Bronchial epithelial cell (primary cell): ENCODE measurements around the gene FOXO3. TPM values are rescaled to one million over a fixed set of nuclear protein-coding genes. Genes with fewer than 3 reads are reported as not detected.

Source experiments
- DNase-seq: peaks from one replicate; pipeline ENCODE4 v3.0.0-alpha.2; 2010; ENCODE audit warnings: low read depth
- FAIRE-seq: peaks from 2 replicates; lab custom pipeline; 2011; peaks lifted over from hg19 to GRCh38; lab: Jason Lieb, UNC
- H3K27me3 ChIP-seq: 2 replicates; pipeline ENCODE4 v1.5.1; 2011; ENCODE audit warnings: low read length; ENCODE audit not compliant: control insufficient read depth, insufficient read depth
- H3K36me3 ChIP-seq: 2 replicates; pipeline ENCODE4 v1.5.1; 2011; ENCODE audit warnings: low read length; ENCODE audit not compliant: control insufficient read depth, insufficient read depth
- H3K4me3 ChIP-seq: 2 replicates; pipeline ENCODE4 v1.5.1; 2011; ENCODE audit warnings: mild to moderate bottlenecking, low read depth, low read length, control low read depth
- CTCF ChIP-seq: IDR thresholded peaks from 2 replicates; pipeline ENCODE4 v1.5.1; 2011; ENCODE audit warnings: mild to moderate bottlenecking, moderate library complexity, low read length, control low read depth, inconsistent platforms; ENCODE audit not compliant: insufficient read depth, severe bottlenecking
- total RNA-seq: library from RNA; depleted of rRNA; stranded (reverse); fragments of >200 nt; gene quantifications from 2 replicates; pipeline ENCODE4 v1.2.1, GENCODE V29; 2014

The FOXO3 gene
- total RNA-seq, 1 donor from 2014 or later, result 28.7 TPM

- Histone ChIP-seq H3K4me3 (no peak overlapping the region), H3K36me3 (peaks cover 2% of the 10 kb centered on the region), H3K27me3 (no peaks in the 10 kb centered on the region)
- FAIRE-seq (no peak), DNase-seq (no peak)
- no peak for TF ChIP-seq CTCF
These were observed 19.9 kb downstream of the FOXO3 start for GRCh38 chr6:108580646-108581045.

- TF ChIP-seq CTCF, result no peak
- peak; percentile 77 for DNase-seq
- no peak for FAIRE-seq
- no peaks in the 10 kb centered on the region for H3K27me3 ChIP-seq
- H3K4me3 ChIP-seq, result no peak overlapping the region
- peaks cover 2% of the 10 kb centered on the region for H3K36me3 ChIP-seq
These were observed 20.7 kb downstream of the FOXO3 start for GRCh38 chr6:108581237-108581931.

GRCh38 chr6:108581932-108582475 is 21.3 kb downstream of the FOXO3 start:
- Histone ChIP-seq H3K27me3 (no peaks in the 10 kb centered on the region), H3K4me3 (no peak overlapping the region), H3K36me3 (peaks cover 2% of the 10 kb centered on the region)
- FAIRE-seq (no peak), DNase-seq (no peak)
- no peak for TF ChIP-seq CTCF

- Histone ChIP-seq H3K36me3 (no peaks in the 10 kb centered on the region), H3K27me3 (no peaks in the 10 kb centered on the region), H3K4me3 (no peak overlapping the region)
- DNase-seq, result no peak
- TF ChIP-seq CTCF, result no peak
- FAIRE-seq, result no peak
These were observed 21.9 kb downstream of the FOXO3 start for GRCh38 chr6:108582618-108583017.

GRCh38 chr6:108584323-108584722 is 23.6 kb downstream of the FOXO3 start:
- no peak for TF ChIP-seq CTCF
- Histone ChIP-seq H3K4me3 (no peak overlapping the region), H3K27me3 (no peaks in the 10 kb centered on the region), H3K36me3 (no peaks in the 10 kb centered on the region)
- FAIRE-seq (no peak), DNase-seq (no peak)
